Measurements from ENCODE around the gene GPR150.

Gene GPR150

DNA sequence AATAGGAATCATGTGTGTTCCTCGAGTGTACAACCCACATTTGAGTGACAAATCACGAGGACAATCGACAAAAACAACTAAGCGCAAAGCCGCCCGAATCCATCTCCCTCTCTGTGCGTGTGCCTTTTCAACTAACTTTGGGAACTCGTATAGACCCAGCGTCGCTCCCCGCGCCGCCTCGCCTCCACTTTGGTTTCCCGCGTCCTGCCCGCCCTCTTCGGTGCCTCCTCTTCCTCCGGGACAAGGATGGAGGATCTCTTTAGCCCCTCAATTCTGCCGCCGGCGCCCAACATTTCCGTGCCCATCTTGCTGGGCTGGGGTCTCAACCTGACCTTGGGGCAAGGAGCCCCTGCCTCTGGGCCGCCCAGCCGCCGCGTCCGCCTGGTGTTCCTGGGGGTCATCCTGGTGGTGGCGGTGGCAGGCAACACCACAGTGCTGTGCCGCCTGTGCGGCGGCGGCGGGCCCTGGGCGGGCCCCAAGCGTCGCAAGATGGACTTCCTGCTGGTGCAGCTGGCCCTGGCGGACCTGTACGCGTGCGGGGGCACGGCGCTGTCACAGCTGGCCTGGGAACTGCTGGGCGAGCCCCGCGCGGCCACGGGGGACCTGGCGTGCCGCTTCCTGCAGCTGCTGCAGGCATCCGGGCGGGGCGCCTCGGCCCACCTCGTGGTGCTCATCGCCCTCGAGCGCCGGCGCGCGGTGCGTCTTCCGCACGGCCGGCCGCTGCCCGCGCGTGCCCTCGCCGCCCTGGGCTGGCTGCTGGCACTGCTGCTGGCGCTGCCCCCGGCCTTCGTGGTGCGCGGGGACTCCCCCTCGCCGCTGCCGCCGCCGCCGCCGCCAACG lies at the start of gene GPR150:
TSS of gene GPR150 (plus strand) at position 58 of the 840 bp plus-strand sequence. CDS start at position 247, 189 bp downstream.
- peak in 11 of 56 donors; percentile 3 to 52 (median 25) for DNase-seq

DNA sequence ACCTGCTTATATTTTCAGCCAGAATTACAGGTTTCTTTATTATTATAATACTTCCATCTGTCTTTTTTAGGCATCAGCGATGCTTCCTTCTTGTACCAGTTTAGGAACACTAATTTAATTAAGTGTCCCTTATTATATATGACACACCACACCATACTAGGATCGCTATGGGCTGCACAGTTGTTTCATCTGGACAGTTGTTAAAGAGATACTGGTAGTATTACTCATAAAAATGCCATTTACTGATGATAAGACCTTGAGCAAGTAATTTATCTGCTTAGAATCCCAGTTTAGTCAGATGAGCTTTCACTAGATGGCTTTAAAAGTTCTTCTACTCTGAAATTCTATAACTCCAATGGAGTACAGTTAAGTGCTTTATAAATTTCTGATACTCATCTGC lies 47.9 kb upstream of the GPR150 start:
- no peak for DNase-seq

DNA sequence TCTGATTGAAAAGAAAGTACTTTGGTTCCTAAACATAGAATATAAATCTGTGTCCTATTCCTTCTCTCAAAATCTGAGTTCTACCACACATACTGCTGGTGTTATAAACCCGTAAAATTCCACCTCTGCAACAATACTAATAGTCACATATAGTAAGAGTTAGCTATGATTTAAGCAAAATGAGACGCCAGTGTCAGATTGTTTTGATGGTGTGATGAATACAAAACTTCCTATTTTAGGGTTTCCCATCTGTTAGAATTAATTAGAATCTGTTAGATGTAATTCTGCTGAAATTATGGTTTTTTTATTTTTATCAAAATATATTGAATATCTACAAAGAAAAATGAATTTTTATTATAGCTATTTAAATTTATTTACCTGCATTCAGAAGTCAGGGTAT lies 38.3 kb upstream of the GPR150 start:
- no peak for DNase-seq

DNA sequence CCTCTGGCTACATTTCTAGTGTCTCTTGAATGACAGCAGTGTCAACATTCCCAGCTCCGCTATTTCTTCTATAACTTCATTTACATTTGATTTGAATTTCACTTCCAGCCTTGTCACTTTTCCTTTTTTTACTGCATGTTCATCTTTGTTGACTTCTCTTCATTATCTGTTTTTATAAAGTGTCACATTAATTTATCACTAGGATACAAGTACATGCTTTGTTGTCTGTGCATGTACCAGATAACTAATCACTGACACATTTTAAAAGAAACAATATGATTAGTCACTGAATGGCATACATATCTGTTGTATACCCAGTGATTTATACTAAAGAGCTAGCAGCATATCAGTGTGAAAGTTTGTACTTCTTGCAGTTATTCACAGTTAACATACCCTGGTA lies 35.9 kb upstream of the GPR150 start:
- DNase-seq: no peak

DNA sequence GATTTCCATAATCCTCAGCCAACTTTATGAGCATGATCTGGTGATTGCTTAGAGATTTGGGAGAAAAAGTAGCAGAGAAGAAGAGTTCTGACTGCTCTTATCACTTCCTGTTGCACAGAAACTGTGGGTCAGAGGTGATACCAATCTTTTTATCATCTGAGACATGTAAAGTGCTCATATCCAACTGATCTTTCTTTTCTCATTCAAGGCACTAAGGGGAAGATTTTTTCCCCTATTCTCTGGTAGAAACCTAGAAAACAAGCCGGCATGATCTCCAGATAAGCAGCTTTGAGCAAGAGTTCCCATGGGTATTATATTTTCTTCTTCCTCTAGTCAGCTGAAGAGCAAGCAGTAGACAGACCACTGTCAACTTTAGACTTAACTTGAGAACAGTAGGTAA lies 29.0 kb upstream of the GPR150 start:
- DNase-seq: no peak

DNA sequence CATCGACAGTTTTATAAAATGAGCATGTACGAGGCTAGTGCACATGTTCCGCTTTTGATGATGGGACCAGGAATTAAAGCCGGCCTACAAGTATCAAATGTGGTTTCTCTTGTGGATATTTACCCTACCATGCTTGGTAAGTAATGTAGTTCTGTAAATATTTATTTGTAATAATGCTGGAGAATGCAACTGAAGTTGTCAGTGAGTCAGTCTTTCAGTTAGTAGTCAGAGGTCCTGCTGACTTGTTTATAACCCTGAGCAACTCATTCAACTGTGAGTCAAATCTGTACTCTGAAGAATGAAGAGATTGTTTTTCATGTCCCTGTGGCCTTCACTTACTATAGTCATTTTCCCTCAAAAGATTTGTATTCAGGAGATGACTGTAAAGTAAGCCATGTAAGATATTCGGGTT lies 28.4 kb upstream of the GPR150 start:
- no peak for DNase-seq

DNA sequence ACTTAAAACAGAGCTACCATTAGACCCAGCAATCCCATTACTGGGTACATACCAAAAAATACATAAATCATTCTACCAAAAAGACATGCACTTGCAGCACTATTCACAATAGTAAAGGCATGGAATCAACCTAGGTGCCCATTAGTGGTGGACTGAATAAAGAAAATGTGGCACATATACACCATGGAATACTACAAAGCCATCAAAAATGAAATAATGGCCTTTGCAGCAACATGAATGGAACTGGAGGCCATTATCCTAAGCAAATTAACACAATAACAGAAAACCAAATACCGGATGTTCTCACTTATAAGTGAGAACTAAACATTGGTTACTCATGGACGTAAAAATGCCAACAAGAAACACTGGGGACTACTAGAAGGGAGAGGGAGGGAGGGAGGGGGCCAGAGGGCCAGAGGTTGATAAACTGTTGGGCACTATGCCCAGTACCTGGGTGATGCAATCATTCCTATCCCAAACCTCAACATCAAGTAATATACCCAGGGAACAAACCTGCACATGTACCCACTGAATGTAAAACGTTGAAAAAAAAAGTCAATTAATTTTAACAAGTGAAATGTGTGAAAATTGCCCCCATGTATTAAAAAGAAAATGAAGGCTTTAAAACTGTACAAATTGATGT lies 24.5 kb upstream of the GPR150 start:
- no peak for DNase-seq

DNA sequence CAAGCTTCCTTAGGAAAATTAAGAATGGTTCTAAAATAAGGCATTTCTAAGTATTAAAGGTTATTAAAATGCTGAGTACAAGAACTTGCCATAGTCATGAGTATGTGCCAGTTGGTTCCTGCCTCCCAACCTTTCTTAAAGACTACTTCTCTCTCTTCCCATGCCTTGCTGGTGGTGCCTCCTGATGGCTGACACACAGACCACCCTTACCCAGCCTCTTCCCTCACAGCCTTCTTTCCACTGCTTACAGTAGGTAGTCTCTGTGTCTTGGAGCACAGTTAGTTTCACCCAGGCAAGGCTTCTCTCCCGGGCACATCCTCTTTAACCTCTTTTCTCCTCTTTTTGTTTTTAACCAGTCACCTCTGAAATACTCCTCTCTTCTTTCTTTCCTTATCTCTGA lies 20.6 kb upstream of the GPR150 start:
- DNase-seq: no peak

DNA sequence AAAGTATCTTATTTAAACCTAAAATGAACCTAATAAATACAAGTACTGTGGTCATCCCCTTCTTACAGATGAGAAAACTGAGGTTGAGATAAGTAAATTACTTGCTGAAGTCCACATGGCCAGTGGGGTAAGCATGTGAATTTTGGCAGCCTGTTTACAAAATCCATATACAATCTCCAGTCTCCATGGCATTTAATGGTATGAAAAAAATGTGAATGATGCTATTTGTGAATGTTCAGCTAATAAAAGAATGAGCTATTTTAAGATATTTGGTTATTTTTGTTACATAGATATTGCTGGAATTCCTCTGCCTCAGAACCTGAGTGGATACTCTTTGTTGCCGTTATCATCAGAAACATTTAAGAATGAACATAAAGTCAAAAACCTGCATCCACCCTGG lies 19.3 kb upstream of the GPR150 start:
- DNase-seq: no peak

DNA sequence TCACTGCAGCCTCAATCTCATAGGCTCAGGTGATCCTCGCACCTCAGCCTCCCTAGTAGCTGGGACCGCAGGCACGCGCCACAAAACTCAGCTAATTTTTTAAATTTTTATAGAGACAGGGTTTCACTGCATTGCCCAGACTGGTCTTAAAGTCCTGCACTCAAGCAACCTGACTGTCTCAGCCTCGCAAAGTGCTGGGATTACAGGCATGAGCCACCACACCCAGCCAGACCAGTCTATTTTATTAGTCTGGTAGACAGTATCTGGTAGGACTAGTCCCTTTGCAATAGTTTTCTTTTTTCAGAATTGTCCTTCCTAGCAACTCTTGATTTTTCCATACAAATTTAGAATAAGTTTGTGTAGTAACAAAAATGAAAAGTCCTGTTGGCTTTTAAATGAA lies 14.1 kb upstream of the GPR150 start:
- DNase-seq: no peak

DNA sequence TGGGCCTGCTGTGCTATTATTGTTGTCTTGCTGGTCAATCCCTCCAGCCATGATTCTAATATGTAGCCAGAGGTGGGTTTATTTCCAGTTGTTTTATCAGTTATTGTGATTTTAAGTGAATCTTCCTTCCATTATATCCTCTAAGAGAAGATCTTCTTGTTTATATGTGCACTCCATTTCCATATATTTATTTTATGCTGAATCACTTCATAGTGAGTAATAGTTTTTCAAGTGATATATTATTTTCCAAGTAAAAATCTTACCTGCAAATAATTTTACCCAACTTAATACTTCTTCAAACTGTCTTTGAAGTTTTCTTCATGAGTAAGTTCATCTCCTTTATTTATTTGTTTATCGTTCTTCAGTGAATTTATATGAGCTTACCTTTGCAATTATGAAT lies 13.5 kb upstream of the GPR150 start:
- no peak for DNase-seq

DNA sequence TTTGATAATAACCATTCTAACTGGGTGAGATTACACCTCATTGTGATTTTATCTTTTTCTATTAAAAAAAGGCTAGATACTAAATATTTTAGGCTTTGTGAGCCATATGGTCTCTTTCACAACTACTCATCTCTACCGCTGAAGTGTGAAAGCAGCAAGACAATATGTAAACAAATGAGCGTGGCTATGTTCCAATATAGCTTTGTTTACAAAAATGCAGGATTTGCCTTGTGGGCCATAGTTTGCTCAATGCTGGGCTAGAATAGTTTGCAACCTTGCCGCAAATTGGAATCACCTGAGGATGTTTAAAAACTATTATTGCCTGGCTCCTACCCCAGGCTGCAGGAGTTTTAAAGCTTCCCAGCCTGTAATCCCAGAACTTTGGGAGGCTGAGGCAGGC lies 10.2 kb upstream of the GPR150 start:
- DNase-seq: no peak

DNA sequence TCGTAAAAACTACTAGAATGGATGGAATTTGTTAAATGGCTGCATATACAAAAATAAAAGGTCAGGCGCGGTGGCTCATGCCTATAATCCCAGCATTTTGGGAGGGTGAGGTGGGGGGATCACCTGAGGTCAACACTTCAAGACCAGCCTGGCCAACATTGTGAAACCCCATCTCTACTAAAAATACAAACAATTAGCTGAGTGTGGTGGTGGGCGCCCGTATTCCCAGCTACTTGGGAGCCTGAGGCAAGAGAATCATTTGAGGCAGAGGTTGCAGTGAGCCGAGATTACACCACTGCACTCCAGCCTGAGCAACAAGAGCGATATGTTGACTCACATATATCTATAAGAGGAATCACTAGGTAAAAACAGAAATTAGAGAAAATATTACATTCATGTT lies 9.3 kb upstream of the GPR150 start:
- DNase-seq: no peak

DNA sequence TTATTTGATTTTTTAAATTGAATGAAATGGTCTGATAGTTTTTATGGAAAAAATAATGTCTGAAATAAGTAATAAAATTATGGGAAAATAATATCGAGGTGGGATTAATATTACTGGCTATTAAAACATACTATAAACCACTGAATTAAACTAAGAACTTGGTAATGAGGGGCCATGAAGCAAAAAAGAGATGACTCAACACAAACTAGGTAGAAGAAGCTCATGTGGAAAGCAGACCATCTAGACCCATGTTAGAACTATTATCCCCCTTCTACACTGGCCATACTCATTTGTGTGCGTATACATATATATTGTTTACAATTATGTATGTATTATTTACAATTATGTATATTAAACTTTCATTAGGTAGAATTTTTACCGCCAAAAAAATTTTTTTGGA lies 8.5 kb upstream of the GPR150 start:
- no peak for DNase-seq

DNA sequence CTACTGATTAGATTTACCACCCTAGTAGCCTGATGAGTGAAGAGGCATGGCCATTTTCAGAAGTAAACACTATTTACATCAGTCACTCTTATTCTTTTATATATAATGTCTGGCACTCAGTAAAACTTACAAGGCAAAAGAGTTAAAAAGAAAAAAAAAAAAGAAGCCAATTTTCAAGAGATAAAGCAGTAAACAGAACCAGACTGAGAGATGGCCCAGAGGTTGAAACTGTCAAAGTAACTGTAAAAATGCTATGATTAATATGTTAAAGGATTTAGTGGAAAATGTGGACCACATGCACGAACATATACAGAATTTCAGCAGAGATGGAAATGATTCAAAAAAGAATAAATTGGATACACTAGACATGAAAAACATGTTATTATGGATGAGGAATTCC lies 6.4 kb upstream of the GPR150 start:
- no peak for DNase-seq

DNA sequence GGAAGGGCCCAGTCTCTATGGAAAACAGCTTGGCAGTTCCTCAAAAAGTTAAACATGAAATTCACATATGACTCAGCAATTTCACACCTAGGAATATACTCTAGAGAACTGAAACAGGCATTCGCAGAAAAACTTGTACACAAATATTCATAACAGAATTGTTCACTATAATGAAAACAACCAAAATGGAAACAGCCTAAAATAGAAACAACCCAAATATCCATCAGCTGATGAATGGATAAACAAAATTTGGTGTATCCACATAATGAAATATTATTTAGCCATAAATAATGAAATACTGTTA lies 4.8 kb upstream of the GPR150 start:
- no peak for DNase-seq

DNA sequence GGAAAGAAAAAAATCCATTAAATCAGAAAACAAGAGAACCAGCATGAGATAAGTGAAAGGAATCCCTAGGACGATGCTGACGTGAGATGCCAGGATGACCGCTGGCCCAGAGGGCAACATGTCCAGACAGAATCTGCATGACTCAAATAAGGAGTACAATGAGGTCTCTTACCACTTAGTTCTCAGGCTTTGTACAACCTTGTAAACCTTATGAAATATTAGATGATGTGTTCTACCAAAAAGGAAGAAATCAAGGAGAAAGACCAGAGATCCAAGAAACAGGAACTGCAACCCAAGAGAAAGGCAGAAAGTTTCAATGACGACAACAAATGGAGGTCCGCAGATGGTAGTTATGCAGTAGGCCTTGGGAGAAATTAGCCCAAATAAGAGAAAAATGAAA lies 2.8 kb upstream of the GPR150 start:
- DNase-seq: no peak

DNA sequence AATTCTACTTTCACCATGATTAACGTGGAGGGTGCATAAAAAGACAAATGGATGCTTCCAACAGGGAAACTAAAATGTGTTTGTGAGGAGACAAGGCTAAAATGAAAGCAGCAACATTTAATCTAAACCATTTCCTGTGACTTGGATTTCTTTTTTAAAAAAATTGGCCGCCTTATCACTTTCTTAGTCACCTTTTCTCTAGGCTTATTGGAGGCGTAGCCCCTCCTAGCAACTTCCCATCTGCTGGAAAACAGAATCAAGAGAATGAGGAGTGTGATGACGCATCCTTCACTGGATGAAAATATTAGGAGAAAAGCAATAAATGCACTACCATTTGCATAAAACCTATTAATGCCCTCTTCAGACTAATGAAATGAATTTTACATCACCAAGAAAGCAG lies 791 bp upstream of the GPR150 start:
- DNase-seq: no peak

DNA sequence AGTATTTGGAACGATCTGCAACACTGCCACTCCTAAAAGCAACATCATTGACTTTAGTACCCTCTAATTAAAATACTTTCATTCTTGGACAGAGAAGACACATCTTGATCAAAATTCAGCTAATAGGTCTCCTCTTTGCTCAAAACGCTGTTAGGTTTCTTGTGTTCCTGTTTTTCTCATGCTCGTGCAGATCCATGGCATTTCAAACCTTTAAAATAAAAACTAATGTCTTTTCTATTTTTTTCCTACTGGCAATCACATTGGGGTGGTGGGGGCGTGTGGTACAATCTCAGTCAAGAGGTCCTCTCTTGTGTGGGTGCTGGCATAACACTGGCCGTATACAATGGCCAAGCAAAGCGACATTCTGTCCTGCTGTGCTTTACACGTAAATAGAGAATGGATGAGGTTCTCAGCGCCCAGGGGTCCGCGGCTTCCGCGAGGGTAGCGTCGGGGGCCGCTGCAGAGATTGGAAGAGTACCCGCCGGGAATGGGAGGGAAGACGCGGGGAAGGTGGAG lies 315 bp upstream of the GPR150 start:
- DNase-seq: peak in 3 of 56 donors; percentile 9 to 21 (median 19)

DNA sequence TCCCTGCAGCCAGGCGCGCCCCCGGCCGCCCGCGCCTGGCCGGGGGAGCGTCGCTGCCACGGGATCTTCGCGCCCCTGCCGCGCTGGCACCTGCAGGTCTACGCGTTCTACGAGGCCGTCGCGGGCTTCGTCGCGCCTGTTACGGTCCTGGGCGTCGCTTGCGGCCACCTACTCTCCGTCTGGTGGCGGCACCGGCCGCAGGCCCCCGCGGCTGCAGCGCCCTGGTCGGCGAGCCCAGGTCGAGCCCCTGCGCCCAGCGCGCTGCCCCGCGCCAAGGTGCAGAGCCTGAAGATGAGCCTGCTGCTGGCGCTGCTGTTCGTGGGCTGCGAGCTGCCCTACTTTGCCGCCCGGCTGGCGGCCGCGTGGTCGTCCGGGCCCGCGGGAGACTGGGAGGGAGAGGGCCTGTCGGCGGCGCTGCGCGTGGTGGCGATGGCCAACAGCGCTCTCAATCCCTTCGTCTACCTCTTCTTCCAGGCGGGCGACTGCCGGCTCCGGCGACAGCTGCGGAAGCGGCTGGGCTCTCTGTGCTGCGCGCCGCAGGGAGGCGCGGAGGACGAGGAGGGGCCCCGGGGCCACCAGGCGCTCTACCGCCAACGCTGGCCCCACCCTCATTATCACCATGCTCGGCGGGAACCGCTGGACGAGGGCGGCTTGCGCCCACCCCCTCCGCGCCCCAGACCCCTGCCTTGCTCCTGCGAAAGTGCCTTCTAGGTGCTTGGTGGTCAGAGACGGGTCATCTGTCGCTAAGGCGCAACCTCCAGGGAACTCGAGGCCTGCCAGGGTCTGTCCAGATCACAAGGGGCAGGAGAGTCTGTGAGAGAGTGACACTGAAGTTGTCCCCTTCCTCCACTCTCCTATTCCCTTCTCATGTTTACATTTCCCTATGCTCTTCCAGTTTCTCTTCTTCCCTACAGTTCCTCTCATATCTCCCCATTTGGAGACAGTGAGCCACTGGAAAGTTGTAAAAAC lies 1.3 kb downstream of the GPR150 start:
- DNase-seq: peak in 4 of 56 donors; percentile 0 to 24 (median 8)

DNA sequence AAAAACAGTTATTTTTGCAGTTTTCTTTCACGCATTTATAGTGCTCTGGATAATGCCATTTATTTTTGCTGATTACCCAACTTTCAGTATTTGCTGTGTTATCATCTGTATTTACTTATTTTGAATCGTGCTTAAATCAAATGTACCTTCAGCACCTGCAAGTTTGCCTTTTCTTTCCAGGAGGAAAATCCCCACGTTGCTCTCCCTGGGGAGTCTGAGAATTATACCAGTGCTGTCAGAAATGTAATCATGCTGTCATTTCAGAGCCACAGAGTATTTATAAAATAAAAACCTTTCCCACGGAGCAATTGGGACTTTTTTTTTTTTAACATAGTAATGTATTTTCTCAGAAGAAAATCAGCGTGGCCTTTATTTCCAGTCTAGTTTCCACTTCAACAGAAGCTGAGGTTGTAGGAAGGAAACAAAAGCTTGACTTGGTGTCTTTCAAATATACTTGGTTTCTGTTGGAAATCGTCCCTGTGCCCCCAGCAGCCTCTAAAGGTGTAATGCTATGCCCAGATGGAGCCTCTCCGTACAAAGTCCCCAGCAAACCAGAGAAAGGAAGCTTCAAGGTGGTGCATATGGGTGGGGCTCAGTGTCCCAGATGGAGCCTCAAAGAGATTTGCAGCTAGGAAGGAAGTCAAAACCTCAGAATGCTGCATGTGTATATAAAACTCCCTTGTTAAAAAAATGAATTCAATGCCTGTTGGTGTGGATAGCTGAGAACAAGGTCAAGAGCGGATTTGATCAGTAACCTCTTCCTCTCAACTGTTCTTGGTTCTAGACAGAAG lies 2.1 kb downstream of the GPR150 start:
- no peak for DNase-seq
